ENCODE results near the gene UBE2D3. TPM values are rescaled to one million over a fixed set of nuclear protein-coding genes. Genes with fewer than 3 reads are reported as not detected.

UBE2D3 gene
- total RNA-seq, 2 experiments from 2014 or later, result 347 to 363 TPM

DNA sequence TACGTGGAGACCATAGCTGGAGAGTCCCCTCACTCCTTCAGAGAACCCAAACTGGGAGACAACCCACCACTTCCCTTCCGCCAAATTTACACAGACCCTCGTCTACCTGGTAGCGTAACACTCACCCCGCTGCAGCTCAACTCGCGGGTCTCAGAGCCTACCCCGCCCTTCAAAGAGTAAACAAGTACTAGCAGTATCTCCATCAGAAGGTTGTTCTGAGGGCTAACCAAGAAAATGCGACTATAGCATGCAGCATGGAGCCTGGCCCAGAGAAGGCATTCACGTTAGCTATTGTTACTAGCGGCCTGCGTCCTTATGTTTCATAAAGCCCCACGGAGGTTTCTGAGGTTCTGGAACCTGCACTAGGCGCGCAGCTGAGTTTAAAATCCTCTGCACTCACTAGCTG, 66.1 kb downstream of the UBE2D3 start:
- H3K4me1 ChIP-seq (ENCODE audit: insufficient read depth, low read length, poor library complexity, severe bottlenecking), result peaks cover 17% of the 10 kb centered on the region
- H3K9me3 ChIP-seq (ENCODE audit: low read length), result no peaks in the 10 kb centered on the region
- CTCF ChIA-PET (ENCODE audit: unreplicated experiment), result interaction anchor here (0.7 kb wide), 1 partner anchor 38 kb away, joined by 3 read pairs; no protein-coding TSS in a partner anchor
- H3K27ac ChIP-seq (ENCODE audit: low read depth, low read length, poor library complexity, severe bottlenecking), result no peak overlapping the region
- H3K79me2 ChIP-seq (ENCODE audit: insufficient read depth, low read depth, low read length), result peaks cover 28% of the 10 kb centered on the region; the same call in 1 of the 2 replicates
- peaks cover 12% of the 10 kb centered on the region; the same call in 1 of the 2 replicates for H4K20me1 ChIP-seq (ENCODE audit: insufficient read depth, low read length)
- POLR2A ChIA-PET, result interaction anchor here (0.6 to 2.2 kb wide), 18 partner anchors 8 to 331 kb away, joined by 3 to 11 read pairs (median 4); partner anchors contain the start of gene UBE2D3
- no peaks in the 10 kb centered on the region for H3K9me2 ChIP-seq (ENCODE audit: insufficient read depth, low read length)
- peaks cover 5% of the 10 kb centered on the region for H3K36me3 ChIP-seq (ENCODE audit: insufficient read depth, low read length)
- peak overlapping the region; percentile 81 for H3K4me2 ChIP-seq (ENCODE audit: low read length)
- H3K4me3 ChIP-seq (ENCODE audit: low read depth, low read length, poor library complexity, severe bottlenecking), result peak overlapping the region; percentile 74
- BruUV-seq (replicated peaks), result no TSS peak
- peak; percentile 39 for DNase-seq (ENCODE audit: low spot score)
- intact Hi-C loops (cut with micrococcal nuclease; ENCODE audit: unreplicated experiment), result loop anchor here (1.0 to 5.0 kb wide), 4 partner anchors 66 to 331 kb away; partner anchors contain the start of genes CISD2, NFKB1 and UBE2D3
- H2AFZ ChIP-seq (ENCODE audit: low read length), result peak overlapping the region; percentile 93
- no peak for TF ChIP-seq EZH2phosphoT487 (IDR thresholded peaks at IDR 0.05; ENCODE audit: borderline replicate concordance, low read depth, low read length)
- TF ChIP-seq, protein P1, sequence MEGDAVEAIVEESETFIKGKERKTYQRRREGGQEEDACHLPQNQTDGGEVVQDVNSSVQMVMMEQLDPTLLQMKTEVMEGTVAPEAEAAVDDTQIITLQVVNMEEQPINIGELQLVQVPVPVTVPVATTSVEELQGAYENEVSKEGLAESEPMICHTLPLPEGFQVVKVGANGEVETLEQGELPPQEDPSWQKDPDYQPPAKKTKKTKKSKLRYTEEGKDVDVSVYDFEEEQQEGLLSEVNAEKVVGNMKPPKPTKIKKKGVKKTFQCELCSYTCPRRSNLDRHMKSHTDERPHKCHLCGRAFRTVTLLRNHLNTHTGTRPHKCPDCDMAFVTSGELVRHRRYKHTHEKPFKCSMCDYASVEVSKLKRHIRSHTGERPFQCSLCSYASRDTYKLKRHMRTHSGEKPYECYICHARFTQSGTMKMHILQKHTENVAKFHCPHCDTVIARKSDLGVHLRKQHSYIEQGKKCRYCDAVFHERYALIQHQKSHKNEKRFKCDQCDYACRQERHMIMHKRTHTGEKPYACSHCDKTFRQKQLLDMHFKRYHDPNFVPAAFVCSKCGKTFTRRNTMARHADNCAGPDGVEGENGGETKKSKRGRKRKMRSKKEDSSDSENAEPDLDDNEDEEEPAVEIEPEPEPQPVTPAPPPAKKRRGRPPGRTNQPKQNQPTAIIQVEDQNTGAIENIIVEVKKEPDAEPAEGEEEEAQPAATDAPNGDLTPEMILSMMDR (conservative IDR thresholded peaks at IDR 0.05; ENCODE audit: low read length), result no peak

DNA sequence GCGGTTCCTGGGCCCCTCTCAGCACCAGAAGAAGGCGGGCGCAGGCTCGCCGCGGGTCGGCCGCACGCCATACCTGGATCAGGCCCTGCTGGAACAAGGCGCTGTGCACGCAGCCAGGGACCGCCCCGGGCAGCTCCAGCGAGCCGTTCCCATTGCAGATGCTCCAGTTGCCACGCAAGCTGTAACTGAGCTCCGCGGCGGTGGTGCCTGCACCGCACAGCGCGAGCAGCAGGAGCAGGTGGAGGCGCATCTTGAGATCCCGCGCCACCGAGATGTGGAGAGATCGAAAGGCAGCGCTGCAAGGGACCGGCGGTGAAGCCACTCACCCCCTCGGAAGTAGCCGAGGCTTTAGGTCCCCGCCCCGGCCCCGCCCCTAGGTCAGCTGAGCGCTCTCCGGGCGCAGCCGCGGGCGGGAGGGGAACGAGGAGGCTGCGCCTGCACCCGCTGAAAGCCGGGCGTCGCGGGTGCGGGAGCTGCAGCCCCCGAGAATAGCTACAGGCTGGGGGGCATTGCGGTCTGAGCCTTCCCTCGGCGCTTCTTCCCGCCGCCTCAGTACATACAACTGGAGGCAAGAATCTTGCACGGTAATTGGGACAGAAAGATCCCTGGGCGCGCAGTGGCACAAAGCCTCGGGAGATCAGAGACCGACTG, 66.6 kb downstream of the UBE2D3 start, which contains the start of gene MANBA:
MANBA (minus strand) TSS at position 324 of the 651 bp plus-strand sequence; CDS start at position 250, 74 bp downstream.
- H2AFZ ChIP-seq (ENCODE audit: low read length), result peak within 1 kb of the TSS; percentile 93
- H3K27ac ChIP-seq (ENCODE audit: low read depth, low read length, poor library complexity, severe bottlenecking), result peak within 1 kb of the TSS; percentile 40
- peak within 1 kb of the TSS; percentile 81 for H3K4me2 ChIP-seq (ENCODE audit: low read length)
- POLR2A ChIA-PET, result interaction anchor here (0.6 to 2.2 kb wide), 18 partner anchors 8 to 331 kb away, joined by 3 to 11 read pairs (median 4); partner anchors contain the start of gene UBE2D3
- H3K9me2 ChIP-seq (ENCODE audit: insufficient read depth, low read length), result no peaks in the 10 kb centered on the region
- CTCF ChIA-PET (ENCODE audit: unreplicated experiment), result no interaction called here
- peaks cover 28% of the 10 kb centered on the region; the same call in 1 of the 2 replicates for H3K79me2 ChIP-seq (ENCODE audit: insufficient read depth, low read depth, low read length)
- H4K20me1 ChIP-seq (ENCODE audit: insufficient read depth, low read length), result peaks cover 12% of the 10 kb centered on the region; the same call in 1 of the 2 replicates
- DNase-seq (ENCODE audit: low spot score), result peak; percentile 91
- H3K4me1 ChIP-seq (ENCODE audit: insufficient read depth, low read length, poor library complexity, severe bottlenecking), result peaks cover 17% of the 10 kb centered on the region
- H3K9me3 ChIP-seq (ENCODE audit: low read length), result no peaks in the 10 kb centered on the region
- BruUV-seq (replicated peaks), result no TSS peak
- TF ChIP-seq, protein P1 (conservative IDR thresholded peaks at IDR 0.05; ENCODE audit: low read length), result no peak
- TF ChIP-seq EZH2phosphoT487 (IDR thresholded peaks at IDR 0.05; ENCODE audit: borderline replicate concordance, low read depth, low read length), result no peak
- H3K4me3 ChIP-seq (ENCODE audit: low read depth, low read length, poor library complexity, severe bottlenecking), result peak within 1 kb of the TSS; percentile 74
- intact Hi-C loops (cut with micrococcal nuclease; ENCODE audit: unreplicated experiment), result loop anchor here (1.0 to 5.0 kb wide), 4 partner anchors 67 to 332 kb away; partner anchors contain the start of genes CISD2, NFKB1 and UBE2D3
- H3K36me3 ChIP-seq (ENCODE audit: insufficient read depth, low read length), result peaks cover 5% of the 10 kb centered on the region
